Inferior parietal cortex (tissue), 1 donor: ENCODE measurements around the gene PFKFB3.
"Not testable (repeated sequence)": the region's sequence is repeated elsewhere in the genome, so short reads cannot be mapped to it uniquely, and the experiment has no call there.

ENCODE experiments used
- DNase-seq: peaks from one replicate; pipeline ENCODE4 v3.0.0-alpha.2; 2016; ENCODE audit errors: extremely low spot score

PFKFB3 gene

GRCh38 chr10:6272126-6272525 is 69.4 kb downstream of the PFKFB3 start:
- DNase-seq: no peak

GRCh38 chr10:6273351-6273750 is 70.6 kb downstream of the PFKFB3 start:
- no peak for DNase-seq

- no peak for DNase-seq
Measured at GRCh38 chr10:6274040-6274439, 71.3 kb downstream of the PFKFB3 start.

GRCh38 chr10:6274484-6274883 is 71.8 kb downstream of the PFKFB3 start:
- no peak for DNase-seq

GRCh38 chr10:6275022-6275997 is 72.6 kb downstream of the PFKFB3 start:
- DNase-seq: peak; percentile 52

- DNase-seq: no peak
Measured at GRCh38 chr10:6276356-6276755, 73.6 kb downstream of the PFKFB3 start.

GRCh38 chr10:6278519-6279120 is 75.9 kb downstream of the PFKFB3 start:
- DNase-seq: no peak

- DNase-seq: no peak
Measured at GRCh38 chr10:6279540-6280267, 77.0 kb downstream of the PFKFB3 start.

GRCh38 chr10:6280291-6280690 is 77.6 kb downstream of the PFKFB3 start:
- DNase-seq: no peak

GRCh38 chr10:6282454-6282958 is 79.8 kb downstream of the PFKFB3 start:
- DNase-seq: no peak

GRCh38 chr10:6283655-6284054 is 80.9 kb downstream of the PFKFB3 start:
- no peak for DNase-seq

- DNase-seq: not testable (repeated sequence)
Measured at GRCh38 chr10:6290621-6291020, 87.9 kb downstream of the PFKFB3 start.

- no peak for DNase-seq
Measured at GRCh38 chr10:6292741-6293151, 90.0 kb downstream of the PFKFB3 start.

GRCh38 chr10:6296425-6296824 is 93.7 kb downstream of the PFKFB3 start:
- not testable (repeated sequence) for DNase-seq

GRCh38 chr10:6296828-6297251 is 94.1 kb downstream of the PFKFB3 start:
- no peak for DNase-seq

- DNase-seq: no peak
Measured at GRCh38 chr10:6297522-6297921, 94.8 kb downstream of the PFKFB3 start.

- no peak for DNase-seq
Measured at GRCh38 chr10:6297951-6298381, 95.2 kb downstream of the PFKFB3 start.

- no peak for DNase-seq
Measured at GRCh38 chr10:6298428-6298827, 95.7 kb downstream of the PFKFB3 start.

- DNase-seq: no peak
Measured at GRCh38 chr10:6299234-6299633, 96.5 kb downstream of the PFKFB3 start.

GRCh38 chr10:6299743-6300105 is 97.0 kb downstream of the PFKFB3 start:
- DNase-seq: no peak

GRCh38 chr10:6300106-6300783 is 97.5 kb downstream of the PFKFB3 start:
- no peak for DNase-seq
